NB4 (cell line): ENCODE data around the gene MINDY4.

Experiments used
- CTCF ChIP-seq: IDR thresholded peaks from one replicate; pipeline ENCODE4 v1.5.1; 2012; ENCODE audit warnings: low read depth, low read length
- MYC ChIP-seq: IDR thresholded peaks from 2 replicates; pipeline ENCODE4 v1.6.1; 2011; ENCODE audit warnings: low read depth, low read length
- POLR2A ChIP-seq: IDR thresholded peaks from 2 replicates; pipeline ENCODE4 v1.6.1; 2011; ENCODE audit warnings: mild to moderate bottlenecking; ENCODE audit not compliant: insufficient read length; ENCODE audit errors: extremely low read depth
- TF ChIP-seq, protein P1 (sequence below): IDR thresholded peaks from 2 replicates; pipeline ENCODE4 v1.6.1; 2011; ENCODE audit warnings: low read depth, low read length

DNA sequence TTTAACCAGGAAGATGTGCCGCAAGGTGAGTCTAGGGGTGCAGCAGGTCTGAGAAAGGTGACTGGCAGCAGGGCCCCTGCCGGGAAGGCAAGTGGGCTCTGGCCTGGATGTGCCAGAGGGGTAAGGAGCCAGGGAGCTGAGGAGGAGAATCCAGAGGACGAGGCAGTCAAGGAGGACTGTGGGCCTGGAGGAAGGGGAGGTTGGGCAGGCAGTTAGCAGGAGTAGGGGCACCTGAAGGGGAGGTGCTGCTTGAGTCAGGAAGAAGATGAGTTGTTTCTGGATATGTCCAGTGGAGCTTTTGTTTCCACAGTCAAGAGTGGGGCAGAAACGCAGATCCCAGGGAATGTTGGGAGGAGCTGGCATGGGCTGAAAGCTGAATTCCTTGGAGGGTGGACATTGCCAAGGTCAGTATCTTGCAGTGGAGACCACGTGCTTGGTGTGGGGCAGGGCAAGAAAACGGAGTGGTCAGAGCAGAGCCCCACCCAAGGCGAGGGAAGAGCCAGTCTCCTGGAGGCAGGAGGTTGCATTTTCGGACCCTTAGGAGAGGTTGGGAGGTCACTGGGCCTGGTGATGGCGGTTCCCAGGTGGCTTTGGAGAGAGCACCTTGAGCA lies 34.0 kb downstream of the MINDY4 start:
- TF ChIP-seq CTCF (no peak), POLR2A (no peak), MYC (no peak)
- TF ChIP-seq, protein P1, sequence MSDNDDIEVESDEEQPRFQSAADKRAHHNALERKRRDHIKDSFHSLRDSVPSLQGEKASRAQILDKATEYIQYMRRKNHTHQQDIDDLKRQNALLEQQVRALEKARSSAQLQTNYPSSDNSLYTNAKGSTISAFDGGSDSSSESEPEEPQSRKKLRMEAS = no peak
